ENCODE results near the gene AMZ1. TPM values are rescaled to one million over a fixed set of nuclear protein-coding genes. Genes with fewer than 3 reads are reported as not detected.
"Not testable (repeated sequence)": the region's sequence is repeated elsewhere in the genome, so short reads cannot be mapped to it uniquely, and the experiment has no call there.

The AMZ1 gene
- total RNA-seq, 1 experiment from 2014 or later: 1.3 TPM

DNA sequence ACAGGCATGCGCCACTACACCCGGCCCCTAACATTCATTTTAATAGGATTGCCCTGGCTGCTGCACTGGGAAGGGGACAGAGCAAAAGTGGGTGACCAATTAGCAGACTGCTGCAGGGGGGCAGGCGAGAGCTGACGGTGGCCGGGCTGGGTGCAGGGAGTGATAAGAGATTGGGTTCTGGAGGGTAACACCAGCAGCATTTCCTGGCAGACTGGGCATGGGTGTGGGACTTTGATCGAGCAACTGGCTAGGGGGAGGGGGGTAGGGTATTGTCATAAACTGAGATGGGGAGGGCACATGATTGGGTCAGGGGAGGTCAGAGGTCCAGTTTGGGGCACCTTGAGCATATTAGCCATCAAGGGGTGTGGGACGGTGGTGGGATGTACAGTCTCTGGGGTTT is 20.2 kb upstream of the AMZ1 start:
- Histone ChIP-seq H3K4me1 (replicated peaks) (peaks cover 12% of the 10 kb centered on the region), H3K36me3 (peaks cover 7% of the 10 kb centered on the region), H3K27me3 (replicated peaks) (no peaks in the 10 kb centered on the region), H3K27ac (no peak overlapping the region), H3K9me3 (replicated peaks) (no peaks in the 10 kb centered on the region), H3K4me3 (no peak overlapping the region)
- DNase-seq (ENCODE audit: low read depth in 1 of 2, low spot score in 2 of 2): no peak

DNA sequence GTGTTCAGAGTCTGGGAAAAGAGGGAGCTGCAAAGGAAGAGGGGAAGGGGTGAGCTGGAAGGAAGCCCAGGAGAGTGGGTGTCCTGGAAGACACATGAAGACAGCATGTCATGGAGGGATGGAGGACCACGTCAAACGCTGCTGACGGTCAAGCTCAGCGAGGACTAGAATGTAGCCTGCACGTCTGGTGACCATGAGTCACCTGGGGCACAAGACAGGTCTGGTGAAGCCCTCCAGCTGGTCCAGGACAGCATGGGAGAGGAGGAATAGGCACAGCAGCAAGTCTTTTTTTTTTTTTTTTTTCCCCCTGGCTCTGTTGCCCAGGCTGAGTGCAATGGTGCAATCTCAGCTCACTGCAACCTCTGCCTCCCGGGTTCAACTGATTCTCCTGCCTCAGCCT is 19.6 kb upstream of the AMZ1 start:
- DNase-seq (ENCODE audit: low read depth in 1 of 2, low spot score in 2 of 2): no peak
- H3K4me3 ChIP-seq: no peak overlapping the region
- H3K27ac ChIP-seq: no peak overlapping the region
- H3K27me3 ChIP-seq (replicated peaks): no peaks in the 10 kb centered on the region
- no peaks in the 10 kb centered on the region for H3K9me3 ChIP-seq (replicated peaks)
- H3K4me1 ChIP-seq (replicated peaks): peaks cover 12% of the 10 kb centered on the region
- H3K36me3 ChIP-seq: peaks cover 5% of the 10 kb centered on the region

DNA sequence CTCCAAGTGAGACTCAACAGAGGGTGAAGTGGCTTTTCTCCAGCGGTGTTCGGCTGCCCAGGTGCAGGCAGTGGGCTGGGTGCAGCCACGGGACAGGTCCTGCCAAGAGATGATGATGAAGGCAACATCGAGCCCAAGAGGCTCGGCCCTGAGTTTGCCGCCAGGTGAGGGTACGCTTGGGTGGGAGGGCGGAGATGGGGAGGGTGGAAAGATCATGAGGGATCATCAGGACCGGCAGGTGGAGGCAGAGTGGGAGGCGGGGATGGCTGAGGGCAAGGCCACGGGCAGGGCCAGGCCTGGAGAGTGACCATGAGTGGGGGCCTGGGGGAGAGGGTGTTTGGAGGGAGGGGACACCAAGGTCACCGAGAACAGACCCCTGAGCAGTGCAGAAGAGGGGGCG is 17.8 kb upstream of the AMZ1 start:
- Histone ChIP-seq H3K27me3 (replicated peaks) (no peaks in the 10 kb centered on the region), H3K9me3 (replicated peaks) (0 out of 2 replicates have a peak, but pooled peaks cover 1% of the 10 kb centered on the region), H3K4me3 (no peak overlapping the region), H3K27ac (no peak overlapping the region), H3K4me1 (replicated peaks) (peaks cover 9% of the 10 kb centered on the region), H3K36me3 (no peaks in the 10 kb centered on the region)
- DNase-seq (ENCODE audit: low read depth in 1 of 2, low spot score in 2 of 2): no peak

DNA sequence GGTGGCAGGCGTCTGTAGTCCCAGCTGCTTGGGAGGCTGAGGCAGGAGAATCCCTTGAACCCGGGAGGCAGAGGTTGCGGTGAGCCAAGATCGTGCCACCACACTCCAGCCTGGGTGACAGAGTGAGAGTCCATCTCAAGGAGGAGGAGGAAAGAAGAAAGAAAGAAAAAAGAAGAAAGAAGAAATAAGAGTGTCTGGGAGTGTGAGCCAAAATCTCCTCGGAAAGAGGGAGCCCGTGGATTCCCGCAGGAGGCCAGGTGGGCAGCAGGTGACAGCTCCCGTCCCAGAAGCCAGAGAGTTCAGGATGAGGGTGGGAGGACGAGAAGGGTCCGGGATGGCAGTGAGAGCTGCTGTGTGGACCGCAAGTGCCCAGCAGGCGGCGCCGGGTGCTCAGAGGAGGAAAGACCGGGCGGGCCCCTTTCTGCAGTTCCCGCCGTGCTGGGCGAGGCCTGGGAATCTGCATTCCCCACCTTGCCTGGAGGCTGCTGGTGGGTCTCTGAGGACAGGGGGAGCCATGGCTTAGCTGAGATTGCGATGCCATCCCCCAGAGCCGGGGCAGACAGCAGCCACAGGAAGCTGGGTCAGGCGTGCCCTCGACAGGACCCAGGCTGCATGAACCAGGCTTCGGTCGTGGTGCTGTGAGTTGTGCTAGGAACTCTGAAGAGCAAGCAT is 17.1 kb upstream of the AMZ1 start:
- no peaks in the 10 kb centered on the region for H3K36me3 ChIP-seq
- peak; percentile 61 to 78 for DNase-seq (ENCODE audit: low read depth in 1 of 2, low spot score in 2 of 2)
- H3K9me3 ChIP-seq (replicated peaks): 0 out of 2 replicates have a peak, but pooled peaks cover 5% of the 10 kb centered on the region
- no peaks in the 10 kb centered on the region for H3K27me3 ChIP-seq (replicated peaks)
- H3K27ac ChIP-seq: no peak overlapping the region
- H3K4me3 ChIP-seq: no peak overlapping the region
- 0 out of 2 replicates have a peak, but pooled peaks cover 5% of the 10 kb centered on the region for H3K4me1 ChIP-seq (replicated peaks)

DNA sequence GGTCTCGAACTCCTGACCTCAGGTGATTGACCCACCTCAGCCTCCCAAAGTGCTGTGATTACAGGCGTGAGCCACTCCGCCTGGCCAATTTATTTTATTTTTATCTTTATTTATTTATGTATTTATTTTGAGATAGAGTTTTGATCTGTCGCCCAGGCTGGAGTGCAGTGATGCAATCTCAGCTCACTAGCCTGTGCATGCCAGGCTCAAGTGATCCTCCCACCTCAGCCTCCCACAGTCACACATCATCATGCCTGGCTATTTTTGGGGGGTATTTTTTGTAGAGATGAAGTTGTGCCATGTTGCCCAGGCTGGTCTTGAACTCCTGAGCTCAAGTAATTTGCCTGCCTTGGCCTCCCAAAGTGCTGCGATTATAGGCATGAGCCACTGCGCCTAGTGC is 14.8 kb upstream of the AMZ1 start:
- not testable (repeated sequence) for H3K4me3 ChIP-seq; H3K9me3 ChIP-seq (replicated peaks); DNase-seq (ENCODE audit: low read depth in 1 of 2, low spot score in 2 of 2); H3K27ac ChIP-seq; H3K36me3 ChIP-seq; H3K27me3 ChIP-seq (replicated peaks); H3K4me1 ChIP-seq (replicated peaks)

DNA sequence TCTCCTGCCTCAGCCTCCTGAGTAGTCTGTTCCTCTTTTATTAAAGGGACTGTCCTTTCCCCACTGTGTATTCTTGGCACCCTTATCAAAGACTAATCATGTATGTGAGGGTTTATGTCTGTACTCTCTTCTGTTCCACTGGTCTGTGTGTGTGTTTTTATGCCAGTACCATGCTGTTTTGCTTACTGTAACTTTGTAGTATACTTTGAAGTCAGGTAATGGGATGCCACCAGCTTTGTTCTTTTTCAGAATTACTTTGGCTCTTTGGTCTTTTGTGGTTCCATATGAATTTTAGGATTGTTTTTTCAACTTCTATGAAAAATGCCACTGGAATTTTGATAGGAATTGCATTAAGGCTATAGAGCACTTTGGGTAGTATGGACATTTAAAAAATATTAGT is 14.1 kb upstream of the AMZ1 start:
- 0 out of 2 replicates have a peak, but pooled peaks cover 5% of the 10 kb centered on the region for H3K4me1 ChIP-seq (replicated peaks)
- no peaks in the 10 kb centered on the region for H3K36me3 ChIP-seq
- H3K27ac ChIP-seq: no peak overlapping the region
- 0 out of 2 replicates have a peak, but pooled peaks cover 5% of the 10 kb centered on the region for H3K9me3 ChIP-seq (replicated peaks)
- no peak for DNase-seq (ENCODE audit: low read depth in 1 of 2, low spot score in 2 of 2)
- no peak overlapping the region for H3K4me3 ChIP-seq
- no peaks in the 10 kb centered on the region for H3K27me3 ChIP-seq (replicated peaks)

DNA sequence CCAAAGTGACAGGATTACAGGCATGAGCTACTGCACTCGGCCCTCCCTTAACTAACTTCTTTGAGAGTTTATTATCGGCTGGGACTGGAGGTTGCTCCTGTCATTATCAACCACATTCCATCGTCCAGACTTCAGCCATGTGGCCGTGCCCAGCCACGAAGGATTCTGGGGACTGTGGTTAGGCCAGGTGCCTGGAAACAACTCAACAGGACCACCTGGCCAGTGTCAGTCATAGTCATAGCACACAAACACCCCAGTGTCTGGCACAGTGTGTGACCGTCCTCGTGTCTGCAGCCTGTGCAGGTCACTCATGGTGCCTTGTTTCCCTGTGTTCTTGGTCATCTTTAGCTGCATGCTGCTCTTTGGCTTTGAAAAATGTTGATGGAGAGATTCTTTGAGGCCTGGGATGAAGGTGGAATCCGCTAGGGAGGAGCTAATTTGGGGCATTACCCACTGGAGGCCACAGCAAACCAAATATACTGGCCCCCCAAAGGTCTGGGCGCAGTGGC is 12.7 kb upstream of the AMZ1 start:
- DNase-seq (ENCODE audit: low read depth in 1 of 2, low spot score in 2 of 2): no peak
- no peak overlapping the region for H3K4me3 ChIP-seq
- H3K4me1 ChIP-seq (replicated peaks): 0 out of 2 replicates have a peak, but pooled peaks cover 5% of the 10 kb centered on the region
- H3K9me3 ChIP-seq (replicated peaks): 0 out of 2 replicates have a peak, but pooled peaks cover 5% of the 10 kb centered on the region
- no peak overlapping the region for H3K27ac ChIP-seq
- no peaks in the 10 kb centered on the region for H3K36me3 ChIP-seq
- H3K27me3 ChIP-seq (replicated peaks): no peaks in the 10 kb centered on the region

DNA sequence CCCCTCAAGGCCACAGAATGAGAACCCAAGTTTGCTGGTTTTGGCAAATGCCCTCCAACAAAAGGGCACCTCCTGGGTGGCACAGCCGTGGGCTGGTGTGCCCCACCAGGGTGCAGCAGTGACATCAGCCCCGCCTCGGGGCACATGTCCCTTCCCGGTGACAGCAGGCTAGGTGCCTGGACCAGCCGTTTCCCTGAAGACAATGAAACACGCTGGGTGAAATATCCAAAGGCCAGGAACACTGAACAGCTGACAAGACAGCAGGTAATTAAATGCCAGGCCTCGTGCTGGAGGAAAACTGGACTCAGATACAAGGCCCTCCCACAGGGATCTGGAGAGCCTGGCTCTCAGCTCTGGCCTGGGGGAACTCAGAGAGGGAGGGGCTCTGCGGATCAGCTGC is 11.4 kb upstream of the AMZ1 start:
- H3K4me1 ChIP-seq (replicated peaks); H3K4me3 ChIP-seq; H3K27ac ChIP-seq; H3K36me3 ChIP-seq; H3K9me3 ChIP-seq (replicated peaks); H3K27me3 ChIP-seq (replicated peaks); DNase-seq (ENCODE audit: low read depth in 1 of 2, low spot score in 2 of 2): not testable (repeated sequence)

DNA sequence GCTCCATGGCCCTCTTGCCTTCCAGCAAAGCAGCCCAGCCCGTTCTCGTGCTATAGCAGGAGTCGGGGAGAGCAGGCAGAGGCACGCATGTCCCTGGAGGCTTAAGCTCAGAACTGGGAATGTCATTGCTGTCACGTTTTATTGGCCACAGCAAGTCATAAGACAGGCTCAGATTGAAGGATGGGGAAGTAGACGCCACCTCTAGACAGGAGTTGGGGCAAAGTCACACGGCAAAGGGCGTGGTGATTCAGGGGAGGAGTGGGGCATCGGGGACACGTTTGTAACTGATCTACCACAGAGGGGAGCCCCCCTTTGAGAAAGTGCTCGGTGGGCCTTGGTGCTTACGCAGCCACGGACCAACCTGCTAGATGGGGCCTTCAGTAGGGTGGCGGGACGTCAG is 9.5 kb upstream of the AMZ1 start:
- not testable (repeated sequence) for DNase-seq (ENCODE audit: low read depth in 1 of 2, low spot score in 2 of 2); H3K27me3 ChIP-seq (replicated peaks); H3K36me3 ChIP-seq; H3K27ac ChIP-seq; H3K9me3 ChIP-seq (replicated peaks); H3K4me1 ChIP-seq (replicated peaks); H3K4me3 ChIP-seq

DNA sequence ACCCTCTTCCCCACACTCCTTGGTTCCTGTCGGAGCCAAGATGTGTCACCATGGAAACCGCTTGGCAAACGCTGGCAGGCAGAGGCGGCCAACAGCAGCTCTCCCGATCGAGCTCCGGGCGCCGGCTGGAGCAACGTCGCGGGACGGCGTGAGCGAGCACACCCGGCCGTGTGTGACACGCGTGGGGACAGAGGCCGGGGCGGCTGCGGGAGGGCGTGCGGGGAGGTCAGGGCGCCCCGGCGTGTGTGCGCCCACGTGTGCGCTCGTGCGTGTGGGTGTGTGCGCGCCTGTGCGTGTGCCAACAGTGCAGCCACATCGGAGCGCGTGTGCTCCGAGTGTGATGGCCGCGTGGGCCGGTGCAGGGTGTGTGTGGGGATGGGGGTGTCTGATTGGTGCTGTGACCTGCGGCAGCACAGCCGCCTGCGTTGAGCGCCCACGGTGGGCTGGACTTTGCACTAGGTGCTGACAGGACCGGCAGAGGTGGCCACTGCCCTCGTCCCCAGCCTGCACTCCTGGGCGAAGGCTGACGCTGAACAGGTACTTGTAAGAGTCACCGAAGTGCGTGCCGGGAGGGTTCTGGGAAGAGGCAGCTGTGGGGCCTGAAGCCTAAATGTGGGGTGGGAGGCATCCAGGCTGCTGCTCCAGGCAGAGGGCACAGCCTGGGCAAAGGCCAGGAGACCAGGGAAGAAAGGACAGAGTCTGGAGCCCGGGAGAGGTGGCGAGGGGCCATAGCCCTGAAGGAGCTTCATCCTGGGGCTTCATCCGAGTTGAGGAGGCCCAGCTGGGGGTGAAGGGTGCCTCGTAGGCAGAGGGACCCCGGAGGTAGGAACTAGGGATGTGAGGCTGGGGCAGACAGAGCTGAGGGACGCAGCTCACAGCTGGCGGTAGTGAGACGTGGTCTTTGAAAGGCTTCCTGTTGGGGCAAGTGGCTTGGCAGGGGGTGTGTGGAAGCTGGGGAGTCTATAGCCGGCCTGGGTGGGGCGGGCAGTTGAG is 8.6 kb upstream of the AMZ1 start:
- H3K27me3 ChIP-seq (replicated peaks); H3K36me3 ChIP-seq; H3K9me3 ChIP-seq (replicated peaks); H3K4me3 ChIP-seq; H3K27ac ChIP-seq; DNase-seq (ENCODE audit: low read depth in 1 of 2, low spot score in 2 of 2); H3K4me1 ChIP-seq (replicated peaks): not testable (repeated sequence)

DNA sequence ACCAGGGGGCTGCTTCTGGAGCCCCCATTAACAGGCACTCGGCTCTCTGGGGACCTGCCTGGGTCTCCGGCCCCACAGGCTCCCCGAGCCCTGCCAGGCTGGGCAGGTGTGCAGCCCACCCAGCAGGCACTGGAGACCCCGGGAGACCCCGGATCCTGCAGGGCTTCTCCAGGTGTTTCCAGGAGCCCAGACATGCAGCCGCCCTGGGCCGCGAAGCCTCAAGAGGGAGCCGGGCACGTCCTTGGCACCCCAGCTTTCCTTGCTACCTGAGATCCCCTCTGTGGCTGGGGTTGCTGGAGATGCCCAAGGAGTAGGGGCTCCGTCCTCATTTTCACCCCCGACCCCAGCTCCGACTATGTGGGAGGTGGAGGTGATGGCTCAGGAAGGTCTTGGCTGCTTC is 7.7 kb upstream of the AMZ1 start:
- DNase-seq (ENCODE audit: low read depth in 1 of 2, low spot score in 2 of 2): no peak
- Histone ChIP-seq H3K9me3 (replicated peaks) (0 out of 2 replicates have a peak, but pooled peaks cover 2% of the 10 kb centered on the region), H3K4me3 (no peak overlapping the region), H3K27ac (no peak overlapping the region), H3K27me3 (replicated peaks) (no peaks in the 10 kb centered on the region; the same call in 1 of the 2 replicates), H3K4me1 (replicated peaks) (peaks cover 5% of the 10 kb centered on the region; the same call in 1 of the 2 replicates), H3K36me3 (no peaks in the 10 kb centered on the region)

DNA sequence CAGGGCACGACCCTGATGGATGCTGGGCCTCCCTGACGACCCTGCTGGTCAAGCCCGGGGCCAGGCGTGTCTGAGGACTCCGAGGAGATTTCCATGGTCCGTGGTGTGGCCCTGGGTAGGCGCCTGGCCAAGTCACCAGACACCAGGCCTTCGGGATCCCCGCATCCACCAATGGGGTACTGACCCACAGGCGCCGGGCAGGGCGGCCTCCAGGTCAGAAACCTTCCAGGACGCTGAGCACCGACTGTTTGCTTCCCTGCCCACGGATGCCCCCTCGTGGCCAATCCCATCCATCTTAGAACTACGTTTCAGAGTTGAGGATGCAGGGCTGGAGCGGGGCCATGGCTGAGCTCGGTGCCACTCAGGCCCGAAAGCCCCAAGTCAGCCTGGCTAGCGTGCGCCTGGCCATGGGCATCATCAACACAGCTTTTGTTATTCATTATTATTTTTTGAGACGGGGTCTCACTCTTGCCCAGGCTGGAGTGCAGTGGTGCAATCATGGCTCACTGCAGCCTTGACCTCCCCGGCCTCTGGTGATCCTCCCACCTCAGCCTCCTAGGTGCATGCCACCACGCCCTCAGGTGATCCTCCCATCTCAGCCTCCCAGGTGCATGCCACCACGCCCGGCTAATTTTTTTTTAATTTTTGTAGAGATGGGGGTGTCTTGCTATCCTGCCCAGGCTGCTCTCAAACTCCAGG is 7.1 kb upstream of the AMZ1 start:
- no peaks in the 10 kb centered on the region for H3K36me3 ChIP-seq
- no peak overlapping the region for H3K27ac ChIP-seq
- H3K9me3 ChIP-seq (replicated peaks): no peaks in the 10 kb centered on the region
- peaks cover 5% of the 10 kb centered on the region; the same call in 1 of the 2 replicates for H3K4me1 ChIP-seq (replicated peaks)
- no peak overlapping the region for H3K4me3 ChIP-seq
- peak; percentile 59 to 80 for DNase-seq (ENCODE audit: low read depth in 1 of 2, low spot score in 2 of 2)
- H3K27me3 ChIP-seq (replicated peaks): no peaks in the 10 kb centered on the region; the same call in 1 of the 2 replicates

DNA sequence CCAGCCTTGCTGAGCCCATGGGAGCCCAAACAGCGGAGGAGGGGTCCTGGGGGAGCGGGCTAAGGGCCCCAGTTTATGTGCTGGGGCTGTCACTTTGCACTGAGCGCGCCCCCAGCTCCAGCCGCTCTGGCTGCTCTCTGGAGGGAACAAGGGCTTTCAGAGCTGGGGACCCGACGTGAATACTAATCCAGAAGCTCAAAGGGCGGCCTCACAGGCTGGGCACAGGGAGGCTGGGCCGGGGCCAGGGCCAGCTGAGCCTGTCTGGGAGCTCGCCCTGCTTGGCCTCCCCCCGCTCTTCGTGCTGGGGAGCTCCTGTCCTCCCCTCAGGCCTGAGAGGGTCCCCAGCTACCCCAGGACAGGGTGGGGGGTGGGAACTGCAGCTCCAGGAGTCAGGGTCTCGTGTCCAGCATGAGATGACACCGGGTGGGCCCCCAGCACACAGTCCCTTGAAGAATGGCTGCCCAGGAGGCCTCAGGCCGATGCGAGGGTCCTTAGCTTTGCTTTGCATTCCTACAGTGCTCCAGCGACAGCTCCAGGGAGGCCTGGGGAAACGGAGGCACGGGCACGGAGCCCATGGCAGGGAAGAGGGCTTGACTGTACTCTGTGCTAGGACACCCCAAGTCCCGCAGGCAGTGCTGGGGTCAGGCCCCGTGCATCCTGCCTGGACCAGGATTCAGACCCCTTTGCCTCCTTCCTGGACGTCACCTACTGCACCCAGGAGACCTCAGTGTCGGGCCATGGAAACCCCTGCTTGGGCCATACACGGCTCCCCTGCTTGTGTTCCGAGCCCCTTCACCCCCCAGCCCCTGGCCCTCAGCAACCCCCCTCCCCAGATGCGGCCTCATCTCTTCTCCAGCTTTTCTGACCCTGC is 5.8 kb upstream of the AMZ1 start:
- peaks cover 8% of the 10 kb centered on the region for H3K4me1 ChIP-seq (replicated peaks)
- no peak overlapping the region for H3K27ac ChIP-seq

More for the DNA sequence above, 5.8 kb upstream of the AMZ1 start:
- Histone ChIP-seq H3K27me3 (replicated peaks) (no peaks in the 10 kb centered on the region; the same call in 1 of the 2 replicates), H3K9me3 (replicated peaks) (no peaks in the 10 kb centered on the region), H3K36me3 (no peaks in the 10 kb centered on the region), H3K4me3 (no peak overlapping the region)
- DNase-seq (ENCODE audit: low read depth in 1 of 2, low spot score in 2 of 2): no peak
